Measurements from ENCODE around the gene CCDC73. TPM values are rescaled to one million over a fixed set of nuclear protein-coding genes. Genes with fewer than 3 reads are reported as not detected.

Gene CCDC73
- total RNA-seq, 1 experiment from 2014 or later, result 0.04 TPM

DNA sequence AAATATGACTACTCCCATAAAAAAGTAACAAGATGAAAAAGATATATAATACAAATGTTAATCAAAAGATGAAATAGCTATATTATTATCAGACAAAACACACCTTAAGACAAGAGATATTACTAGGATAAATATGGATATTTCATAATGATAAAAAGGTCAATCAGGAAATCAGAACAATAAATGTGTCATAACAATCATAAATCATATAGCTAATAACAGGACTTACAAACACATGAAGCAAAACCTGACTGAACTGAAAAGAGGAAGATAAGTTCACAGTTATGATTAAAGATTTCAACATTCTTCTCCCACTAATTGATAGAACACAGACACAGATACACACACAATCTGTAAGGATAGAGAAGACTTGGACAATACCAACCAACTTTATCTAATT, 163.6 kb downstream of the CCDC73 start:
- no peak overlapping the region for H2BK5ac ChIP-seq (ENCODE audit: insufficient read length, low read length)
- no peak overlapping the region for H4K5ac ChIP-seq (ENCODE audit: insufficient read length, low read depth, low read length)
- TF ChIP-seq, protein P1, sequence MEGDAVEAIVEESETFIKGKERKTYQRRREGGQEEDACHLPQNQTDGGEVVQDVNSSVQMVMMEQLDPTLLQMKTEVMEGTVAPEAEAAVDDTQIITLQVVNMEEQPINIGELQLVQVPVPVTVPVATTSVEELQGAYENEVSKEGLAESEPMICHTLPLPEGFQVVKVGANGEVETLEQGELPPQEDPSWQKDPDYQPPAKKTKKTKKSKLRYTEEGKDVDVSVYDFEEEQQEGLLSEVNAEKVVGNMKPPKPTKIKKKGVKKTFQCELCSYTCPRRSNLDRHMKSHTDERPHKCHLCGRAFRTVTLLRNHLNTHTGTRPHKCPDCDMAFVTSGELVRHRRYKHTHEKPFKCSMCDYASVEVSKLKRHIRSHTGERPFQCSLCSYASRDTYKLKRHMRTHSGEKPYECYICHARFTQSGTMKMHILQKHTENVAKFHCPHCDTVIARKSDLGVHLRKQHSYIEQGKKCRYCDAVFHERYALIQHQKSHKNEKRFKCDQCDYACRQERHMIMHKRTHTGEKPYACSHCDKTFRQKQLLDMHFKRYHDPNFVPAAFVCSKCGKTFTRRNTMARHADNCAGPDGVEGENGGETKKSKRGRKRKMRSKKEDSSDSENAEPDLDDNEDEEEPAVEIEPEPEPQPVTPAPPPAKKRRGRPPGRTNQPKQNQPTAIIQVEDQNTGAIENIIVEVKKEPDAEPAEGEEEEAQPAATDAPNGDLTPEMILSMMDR (conservative IDR thresholded peaks at IDR 0.05), result no peak
- no peak overlapping the region for H2AFZ ChIP-seq (ENCODE audit: low read length)
- no peaks in the 10 kb centered on the region for H3K4me1 Mint-ChIP-seq
- no peaks in the 10 kb centered on the region for H4K20me1 ChIP-seq (ENCODE audit: control insufficient read depth, insufficient read depth, insufficient read length)
- H3K9me3 Mint-ChIP-seq, result no peaks in the 10 kb centered on the region; a peak in 1 of 5 replicates
- H3K79me1 ChIP-seq (ENCODE audit: insufficient read depth, low read depth, low read length, poor library complexity, severe bottlenecking), result no peaks in the 10 kb centered on the region
- no peak overlapping the region for H3K56ac ChIP-seq (ENCODE audit: insufficient read length, low read depth, low read length)
- no peak overlapping the region for H3T11ph ChIP-seq (ENCODE audit: low read length)
- H3K9me3 ChIP-seq (ENCODE audit: control insufficient read depth, low read depth, low read length), result no peaks in the 10 kb centered on the region
- H3K9ac ChIP-seq (ENCODE audit: extremely low read depth, insufficient read length, low read length), result no peak overlapping the region
- H3K23ac ChIP-seq (ENCODE audit: insufficient read length, low read depth, low read length), result no peak overlapping the region
- H2BK120ac ChIP-seq (ENCODE audit: low read depth, low read length, poor library complexity, severe bottlenecking), result no peak overlapping the region
- H2BK15ac ChIP-seq (ENCODE audit: low read depth, low read length), result no peak overlapping the region
- H3K27me3 Mint-ChIP-seq (ENCODE audit: low read depth), result peaks cover 12% of the 10 kb centered on the region
- no peaks in the 10 kb centered on the region for H3K27me3 ChIP-seq (ENCODE audit: insufficient read depth, low read length)
- H4K91ac ChIP-seq (ENCODE audit: insufficient read length, low read depth, low read length), result no peak overlapping the region
- H2BK20ac ChIP-seq (ENCODE audit: low read depth, low read length, poor library complexity, severe bottlenecking), result no peak overlapping the region
- DNase-seq, result no peak
- no peak overlapping the region for H3K27ac ChIP-seq (ENCODE audit: insufficient read length, low read depth, low read length)
- H3K4ac ChIP-seq (ENCODE audit: low read depth, low read length), result no peak overlapping the region
- H3K14ac ChIP-seq (ENCODE audit: insufficient read depth, low read length), result no peak overlapping the region
- no peaks in the 10 kb centered on the region; a peak in 1 of 7 replicates for H3K36me3 Mint-ChIP-seq (ENCODE audit: insufficient read depth in 1 of 3, low read depth in 3 of 3)
- H3K4me2 ChIP-seq (ENCODE audit: insufficient read depth, insufficient read length, low read length), result no peak overlapping the region
- H3K4me1 ChIP-seq (ENCODE audit: insufficient read depth, low read length), result no peaks in the 10 kb centered on the region
- no peaks in the 10 kb centered on the region for H3K79me2 ChIP-seq (ENCODE audit: insufficient read depth, low read length)
- H4K8ac ChIP-seq (replicated peaks; ENCODE audit: insufficient read length, low read depth, low read length), result no peak overlapping the region
- H3K18ac ChIP-seq (ENCODE audit: insufficient read length, low read depth, low read length), result no peak overlapping the region
- no peaks in the 10 kb centered on the region for H3K23me2 ChIP-seq (ENCODE audit: insufficient read length, low read depth, low read length, poor library complexity, severe bottlenecking)
- H2BK12ac ChIP-seq (ENCODE audit: insufficient read length, low read depth, low read length), result no peak overlapping the region
- no peak overlapping the region for H2AK5ac ChIP-seq (ENCODE audit: insufficient read length, low read length)
- no peak overlapping the region for H3K27ac Mint-ChIP-seq
- no peak overlapping the region for H3K4me3 Mint-ChIP-seq
